Fibroblast of lung (primary cell): ENCODE data around the gene SYT12. TPM values are rescaled to one million over a fixed set of nuclear protein-coding genes. Genes with fewer than 3 reads are reported as not detected.

Experiments
- DNase-seq, 2 donors: peaks; one replicate each; pipeline versions ENCODE4 v3.0.0 to v3.0.0-alpha.2; 2010; ENCODE audit warnings: low read depth in 2 of 2
- H2AFZ ChIP-seq: 2 replicates; pipeline ENCODE4 v1.5.1; 2012; ENCODE audit warnings: low read length, control low read depth, inconsistent platforms
- H3K27ac ChIP-seq: 2 replicates; pipeline ENCODE4 v1.5.1; 2011; ENCODE audit warnings: low read length, control low read depth; ENCODE audit not compliant: insufficient read depth
- H3K27me3 ChIP-seq: 2 replicates; pipeline ENCODE4 v1.5.1; 2011; ENCODE audit warnings: mild to moderate bottlenecking, low read length; ENCODE audit not compliant: control insufficient read depth, insufficient read depth
- H3K36me3 ChIP-seq: 2 replicates; pipeline ENCODE4 v1.5.1; 2011; ENCODE audit warnings: low read length; ENCODE audit not compliant: control insufficient read depth, insufficient read depth
- H3K4me1 ChIP-seq: 2 replicates; pipeline ENCODE4 v1.5.1; 2011; ENCODE audit warnings: low read length; ENCODE audit not compliant: control insufficient read depth, insufficient read depth; ENCODE audit errors: extremely low read depth
- H3K4me2 ChIP-seq: 2 replicates; pipeline ENCODE4 v1.5.1; 2011; ENCODE audit warnings: low read length, control low read depth; ENCODE audit not compliant: insufficient read depth; ENCODE audit errors: extremely low read depth
- H3K4me3 ChIP-seq, 4 experiments: fragments of 200-600 bp in 1 of 4; sonication (generic) in 1 of 4; replicated peaks in 1 of 4; 2 replicates each; pipeline ENCODE4 v1.5.1; 2011 to 2016; ENCODE audit warnings: low read length in 4 of 4, low read depth in 3 of 4, mild to moderate bottlenecking in 3 of 4, control low read depth in 2 of 4, inconsistent platforms in 1 of 4, mixed read lengths in 1 of 4; ENCODE audit not compliant: insufficient read depth in 1 of 4; ENCODE audit errors: control extremely low read depth in 1 of 4
- H3K79me2 ChIP-seq: 2 replicates; pipeline ENCODE4 v1.5.1; 2012; ENCODE audit warnings: mild to moderate bottlenecking, low read length, inconsistent platforms; ENCODE audit not compliant: control insufficient read depth, insufficient read depth
- H3K9ac ChIP-seq: 2 replicates; pipeline ENCODE4 v1.5.1; 2011; ENCODE audit warnings: mild to moderate bottlenecking, low read length, control low read depth; ENCODE audit not compliant: insufficient read depth
- H3K9me3 ChIP-seq: 2 replicates; pipeline ENCODE4 v1.5.1; 2012; ENCODE audit warnings: low read depth, low read length; ENCODE audit not compliant: control insufficient read depth, insufficient read depth
- H4K20me1 ChIP-seq: 2 replicates; pipeline ENCODE4 v1.5.1; 2011; ENCODE audit warnings: low read length; ENCODE audit not compliant: control insufficient read depth, insufficient read depth; ENCODE audit errors: extremely low read depth
- EZH2 ChIP-seq: IDR thresholded peaks from 2 replicates; pipeline ENCODE4 v1.5.1; 2012; ENCODE audit warnings: low read length, control low read depth, mild to moderate bottlenecking; ENCODE audit errors: missing control alignments
- polyA plus RNA-seq, 2 donors: library from polyadenylated mRNA; depleted of rRNA in 1 of 2; stranded (reverse) in 1 of 2; unstranded in 1 of 2; fragments of >200 nt; gene quantifications; 2 replicates each; pipeline ENCODE4 v1.2.1, GENCODE V29; 2011 to 2012; ENCODE audit warnings: missing spikeins in 1 of 2
- total RNA-seq: library from RNA; depleted of rRNA; stranded (reverse); fragments of >200 nt; gene quantifications from 2 replicates; pipeline ENCODE4 v1.2.1, GENCODE V29; 2014
- TF ChIP-seq, protein P1 (sequence below), 2 donors: IDR thresholded peaks in 1 of 2; conservative IDR thresholded peaks in 1 of 2; 1 replicate in 1 of 2; 2 replicates in 1 of 2; pipeline ENCODE4 v1.5.1; 2011 to 2012; ENCODE audit warnings: low read length in 2 of 2, control low read depth in 1 of 2, inconsistent platforms in 1 of 2, low read depth in 1 of 2, mild to moderate bottlenecking in 1 of 2

The SYT12 gene
- total and polyA plus RNA-seq, 2 donors (not counting 1 experiment from before 2014, with no cell fraction given), result under 0.01 TPM; not detected in 1

DNA sequence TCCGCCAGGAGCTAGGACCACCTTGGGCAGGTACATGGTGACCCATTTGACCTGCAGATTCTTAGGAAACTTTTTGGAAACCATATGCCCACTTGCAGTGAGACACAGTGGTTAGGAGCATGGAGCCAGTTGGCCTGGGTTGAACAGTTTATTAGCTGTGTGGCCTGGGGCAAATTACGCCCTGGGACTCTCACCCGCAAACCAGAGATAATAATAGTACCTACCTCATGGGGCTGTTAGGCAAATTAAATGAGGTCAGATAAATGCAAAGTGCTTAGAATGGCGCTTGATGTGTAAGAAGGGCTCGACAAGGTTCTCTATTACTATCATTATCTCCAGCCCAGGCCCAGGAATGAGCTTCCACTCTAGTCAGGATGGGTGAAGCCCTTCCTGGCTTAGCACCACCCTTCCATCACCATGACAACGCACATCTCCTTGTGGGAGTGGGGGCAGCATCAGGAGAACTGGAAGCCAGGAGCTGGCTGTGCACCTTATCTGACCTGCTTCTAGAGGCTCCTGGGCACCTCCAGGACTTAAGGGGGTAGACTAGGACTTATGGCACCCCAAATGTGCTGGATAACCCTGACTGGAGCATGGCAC lies 5.1 kb downstream of the SYT12 start:
- Histone ChIP-seq H3K9ac (no peak overlapping the region), H4K20me1 (no peaks in the 10 kb centered on the region), H3K27me3 (peaks cover 21% of the 10 kb centered on the region), H3K9me3 (no peaks in the 10 kb centered on the region), H3K27ac (no peak overlapping the region), H3K36me3 (no peaks in the 10 kb centered on the region), H2AFZ (no peak overlapping the region), H3K4me3 (no peak overlapping the region), H3K4me2 (no peak overlapping the region), H3K4me1 (peaks cover 6% of the 10 kb centered on the region), H3K79me2 (no peaks in the 10 kb centered on the region)
- TF ChIP-seq, protein P1, sequence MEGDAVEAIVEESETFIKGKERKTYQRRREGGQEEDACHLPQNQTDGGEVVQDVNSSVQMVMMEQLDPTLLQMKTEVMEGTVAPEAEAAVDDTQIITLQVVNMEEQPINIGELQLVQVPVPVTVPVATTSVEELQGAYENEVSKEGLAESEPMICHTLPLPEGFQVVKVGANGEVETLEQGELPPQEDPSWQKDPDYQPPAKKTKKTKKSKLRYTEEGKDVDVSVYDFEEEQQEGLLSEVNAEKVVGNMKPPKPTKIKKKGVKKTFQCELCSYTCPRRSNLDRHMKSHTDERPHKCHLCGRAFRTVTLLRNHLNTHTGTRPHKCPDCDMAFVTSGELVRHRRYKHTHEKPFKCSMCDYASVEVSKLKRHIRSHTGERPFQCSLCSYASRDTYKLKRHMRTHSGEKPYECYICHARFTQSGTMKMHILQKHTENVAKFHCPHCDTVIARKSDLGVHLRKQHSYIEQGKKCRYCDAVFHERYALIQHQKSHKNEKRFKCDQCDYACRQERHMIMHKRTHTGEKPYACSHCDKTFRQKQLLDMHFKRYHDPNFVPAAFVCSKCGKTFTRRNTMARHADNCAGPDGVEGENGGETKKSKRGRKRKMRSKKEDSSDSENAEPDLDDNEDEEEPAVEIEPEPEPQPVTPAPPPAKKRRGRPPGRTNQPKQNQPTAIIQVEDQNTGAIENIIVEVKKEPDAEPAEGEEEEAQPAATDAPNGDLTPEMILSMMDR (conservative IDR thresholded peaks at IDR 0.05 in 1 of 2, IDR thresholded peaks at IDR 0.05 in 1 of 2; ENCODE audit: low read depth in 1 of 2, low read length in 2 of 2), result no peak
- no peak for TF ChIP-seq EZH2
- DNase-seq, result no peak

DNA sequence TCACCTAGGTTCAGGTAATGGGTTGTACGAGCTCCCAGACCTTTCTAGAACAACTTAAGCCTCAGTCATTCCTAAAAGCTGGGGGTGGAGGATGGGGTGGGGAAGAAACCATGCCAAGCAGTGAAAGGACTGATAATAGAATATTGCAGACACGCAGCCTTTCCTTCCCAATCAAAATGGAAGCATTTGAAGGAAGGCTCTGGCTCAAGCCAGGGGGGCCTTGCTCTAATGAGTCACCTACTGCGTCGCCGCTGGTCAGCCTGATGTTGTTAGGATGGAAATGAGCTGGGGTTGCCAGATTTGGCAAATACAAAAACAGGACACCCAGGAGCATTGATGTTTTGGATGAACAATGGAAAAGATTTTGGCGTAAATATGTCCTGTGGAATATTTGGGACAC lies 6.2 kb downstream of the SYT12 start:
- no peaks in the 10 kb centered on the region for H4K20me1 ChIP-seq
- no peak overlapping the region for H3K27ac ChIP-seq
- no peak overlapping the region for H3K4me2 ChIP-seq
- H3K4me3 ChIP-seq, result no peak overlapping the region
- DNase-seq, result peak in 1 of 2 donors; percentile 57
- H3K36me3 ChIP-seq, result no peaks in the 10 kb centered on the region
- H3K79me2 ChIP-seq, result no peaks in the 10 kb centered on the region
- H3K4me1 ChIP-seq, result peaks cover 14% of the 10 kb centered on the region
- H2AFZ ChIP-seq, result no peak overlapping the region
- TF ChIP-seq, protein P1 (conservative IDR thresholded peaks at IDR 0.05 in 1 of 2, IDR thresholded peaks at IDR 0.05 in 1 of 2; ENCODE audit: low read depth in 1 of 2, low read length in 2 of 2), result no peak
- TF ChIP-seq EZH2, result no peak
- no peaks in the 10 kb centered on the region for H3K9me3 ChIP-seq
- peaks cover 16% of the 10 kb centered on the region for H3K27me3 ChIP-seq
- H3K9ac ChIP-seq, result no peak overlapping the region

DNA sequence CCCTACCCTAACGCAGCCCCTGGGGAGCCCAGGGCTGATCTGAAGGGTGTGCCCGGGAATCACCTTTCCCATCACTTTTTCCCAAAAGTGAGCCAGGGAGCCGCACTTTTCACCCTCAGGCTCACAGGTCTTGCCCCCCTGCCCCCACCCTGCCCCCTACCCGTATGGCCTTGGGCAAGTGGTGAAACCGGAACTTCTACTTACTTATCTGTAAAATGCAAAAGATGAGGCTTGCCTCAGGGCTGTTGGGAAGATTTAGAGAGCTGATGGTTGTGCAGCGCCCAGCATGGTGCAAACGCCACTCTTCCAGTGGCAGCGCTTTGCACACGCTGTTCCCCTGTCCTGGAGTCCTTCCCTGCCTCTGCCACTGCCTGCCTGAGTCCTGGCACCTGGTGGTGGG lies 8.0 kb downstream of the SYT12 start:
- H3K36me3 ChIP-seq, result no peaks in the 10 kb centered on the region
- no peaks in the 10 kb centered on the region for H3K79me2 ChIP-seq
- DNase-seq, result no peak
- H3K4me2 ChIP-seq, result no peak overlapping the region
- no peak for TF ChIP-seq EZH2
- TF ChIP-seq, protein P1 (conservative IDR thresholded peaks at IDR 0.05 in 1 of 2, IDR thresholded peaks at IDR 0.05 in 1 of 2; ENCODE audit: low read depth in 1 of 2, low read length in 2 of 2), result no peak
- H3K27me3 ChIP-seq, result peaks cover 7% of the 10 kb centered on the region
- H4K20me1 ChIP-seq, result no peaks in the 10 kb centered on the region
- H3K9ac ChIP-seq, result no peak overlapping the region
- H3K27ac ChIP-seq, result no peak overlapping the region
- no peak overlapping the region for H3K4me3 ChIP-seq
- H3K9me3 ChIP-seq, result no peaks in the 10 kb centered on the region
- H2AFZ ChIP-seq, result no peak overlapping the region
- peaks cover 18% of the 10 kb centered on the region for H3K4me1 ChIP-seq
